Thymus (tissue), 11 donors: ENCODE measurements around the gene PLD5. TPM values are rescaled to one million over a fixed set of nuclear protein-coding genes. Genes with fewer than 3 reads are reported as not detected.
A peak's percentile ranks its signal among the peaks of the same experiment; 100 is the strongest.

Experiments
- DNase-seq, 9 donors: peaks; one replicate each; pipeline ENCODE4 v3.0.0-alpha.2; 2013; ENCODE audit warnings: low spot score in 9 of 9, low read depth in 6 of 9, missing footprints in 1 of 9
- H3K27ac ChIP-seq, 2 donors: one replicate each; pipeline ENCODE4 v1.5.1; 2013; ENCODE audit warnings: control low read depth in 1 of 2, low read depth in 1 of 2, low read length in 1 of 2, mild to moderate bottlenecking in 1 of 2, moderate library complexity in 1 of 2
- H3K27me3 ChIP-seq, 2 donors: one replicate each; pipeline ENCODE4 v1.5.1; 2013; ENCODE audit warnings: low read length in 1 of 2; ENCODE audit not compliant: control insufficient read depth in 2 of 2, insufficient read depth in 1 of 2
- H3K36me3 ChIP-seq, 2 donors: one replicate each; pipeline ENCODE4 v1.5.1; 2013; ENCODE audit warnings: low read length in 1 of 2, mild to moderate bottlenecking in 1 of 2, moderate library complexity in 1 of 2; ENCODE audit not compliant: control insufficient read depth in 2 of 2, insufficient read depth in 2 of 2
- H3K4me1 ChIP-seq, 2 donors: one replicate each; pipeline ENCODE4 v1.5.1; 2013; ENCODE audit warnings: low read length in 2 of 2; ENCODE audit not compliant: control insufficient read depth in 2 of 2, insufficient read depth in 2 of 2
- H3K4me3 ChIP-seq, 2 donors: one replicate each; pipeline ENCODE4 v1.5.1; 2013; ENCODE audit warnings: low read length in 2 of 2, control low read depth in 1 of 2, mild to moderate bottlenecking in 1 of 2
- H3K9me3 ChIP-seq, 2 donors: one replicate each; pipeline ENCODE4 v1.5.1; 2013; ENCODE audit warnings: low read length in 1 of 2, mild to moderate bottlenecking in 1 of 2; ENCODE audit not compliant: control insufficient read depth in 2 of 2, insufficient read depth in 1 of 2
- WGBS: extraction: QIAGEN DNeasy Blood & Tissue Kit; methylation state at CpG from one replicate; pipeline ENCODE4 v1.1.7; 2013; 5-methylcytosine and 5-hydroxymethylcytosine counted together
- polyA plus RNA-seq: library from polyadenylated mRNA; stranded (reverse); fragments of 200-250 nt; gene quantifications from one replicate; pipeline ENCODE4 v1.2.3, GENCODE V29; 2013
- total RNA-seq: library from RNA; stranded (reverse); fragments of 120-200 nt; gene quantifications from one replicate; pipeline ENCODE4 v1.2.4, GENCODE V29; 2013
- donor health status: healthy.

PLD5 gene
- total and polyA plus RNA-seq, 2 donors, result 0.25 to 0.66 TPM

GRCh38 chr1:242440757-242441156 lies 83.7 kb downstream of the PLD5 start:
- 96% methylated on average over 1 of the region's 1 CpG for WGBS
- H3K36me3 ChIP-seq, result no peaks in the 10 kb centered on the region
- H3K9me3 ChIP-seq, result no peaks in the 10 kb centered on the region
- H3K4me1 ChIP-seq, result no peaks in the 10 kb centered on the region
- H3K27ac ChIP-seq, result no peak overlapping the region
- no peaks in the 10 kb centered on the region for H3K27me3 ChIP-seq
- H3K4me3 ChIP-seq, result no peak overlapping the region
- no peak for DNase-seq

- no peaks in the 10 kb centered on the region for H3K9me3 ChIP-seq
- no peaks in the 10 kb centered on the region for H3K4me1 ChIP-seq
- no peak for DNase-seq
- 80% methylated on average over 2 of the region's 2 CpGs for WGBS
- H3K36me3 ChIP-seq, result no peaks in the 10 kb centered on the region
- H3K27me3 ChIP-seq, result no peaks in the 10 kb centered on the region
- H3K4me3 ChIP-seq, result no peak overlapping the region
- no peak overlapping the region for H3K27ac ChIP-seq
Measured at GRCh38 chr1:242435200-242435599, 89.3 kb downstream of the PLD5 start.

GRCh38 chr1:242432491-242433095 lies 91.9 kb downstream of the PLD5 start:
- 66% methylated on average over 6 of the region's 6 CpGs for WGBS

GRCh38 chr1:242431786-242432185 lies 92.7 kb downstream of the PLD5 start:
- H3K36me3 ChIP-seq, result no peaks in the 10 kb centered on the region
- 89% methylated on average over 3 of the region's 3 CpGs for WGBS
- DNase-seq, result no peak
- no peaks in the 10 kb centered on the region for H3K27me3 ChIP-seq
- no peak overlapping the region for H3K27ac ChIP-seq
- H3K4me3 ChIP-seq, result no peak overlapping the region
- no peaks in the 10 kb centered on the region for H3K9me3 ChIP-seq
- H3K4me1 ChIP-seq, result no peaks in the 10 kb centered on the region

More at GRCh38 chr1:242432491-242433095, 91.9 kb downstream of the PLD5 start:
- Histone ChIP-seq H3K27ac (no peak overlapping the region), H3K36me3 (no peaks in the 10 kb centered on the region), H3K27me3 (no peaks in the 10 kb centered on the region), H3K4me3 (no peak overlapping the region), H3K4me1 (no peaks in the 10 kb centered on the region), H3K9me3 (no peaks in the 10 kb centered on the region)
- DNase-seq, result no peak

- Histone ChIP-seq H3K4me3 (no peak overlapping the region), H3K4me1 (no peaks in the 10 kb centered on the region), H3K9me3 (no peaks in the 10 kb centered on the region), H3K36me3 (no peaks in the 10 kb centered on the region), H3K27me3 (no peaks in the 10 kb centered on the region), H3K27ac (no peak overlapping the region)
- 93% methylated on average over 4 of the region's 4 CpGs for WGBS
- no peak for DNase-seq
Measured at GRCh38 chr1:242430956-242431355, 93.5 kb downstream of the PLD5 start.

GRCh38 chr1:242428399-242429190 lies 95.9 kb downstream of the PLD5 start:
- no peaks in the 10 kb centered on the region for H3K4me1 ChIP-seq
- H3K27me3 ChIP-seq, result no peaks in the 10 kb centered on the region
- no peaks in the 10 kb centered on the region for H3K36me3 ChIP-seq
- no peak overlapping the region for H3K4me3 ChIP-seq
- no peak for DNase-seq
- no peaks in the 10 kb centered on the region for H3K9me3 ChIP-seq
- WGBS, result 80% methylated on average over 8 of the region's 8 CpGs
- H3K27ac ChIP-seq, result peak overlapping the region in 1 of 2 donors; percentile 51

- H3K27me3 ChIP-seq, result no peaks in the 10 kb centered on the region
- H3K27ac ChIP-seq, result peak overlapping the region in 1 of 2 donors; percentile 51
- H3K36me3 ChIP-seq, result no peaks in the 10 kb centered on the region
- 81% methylated on average over 4 of the region's 4 CpGs for WGBS
- no peak for DNase-seq
- H3K4me3 ChIP-seq, result no peak overlapping the region
- H3K4me1 ChIP-seq, result no peaks in the 10 kb centered on the region
- no peaks in the 10 kb centered on the region for H3K9me3 ChIP-seq
Measured at GRCh38 chr1:242427519-242427918, 97.0 kb downstream of the PLD5 start.

- 95% methylated on average over 6 of the region's 6 CpGs for WGBS
- Histone ChIP-seq H3K27ac (no peak overlapping the region), H3K9me3 (no peaks in the 10 kb centered on the region), H3K36me3 (no peaks in the 10 kb centered on the region), H3K27me3 (no peaks in the 10 kb centered on the region), H3K4me1 (no peaks in the 10 kb centered on the region), H3K4me3 (no peak overlapping the region)
- no peak for DNase-seq
Measured at GRCh38 chr1:242426271-242426905, 98.1 kb downstream of the PLD5 start.

GRCh38 chr1:242425232-242425631 lies 99.3 kb downstream of the PLD5 start:
- Histone ChIP-seq H3K9me3 (no peaks in the 10 kb centered on the region), H3K4me1 (no peaks in the 10 kb centered on the region), H3K4me3 (no peak overlapping the region), H3K27me3 (no peaks in the 10 kb centered on the region), H3K27ac (no peak overlapping the region), H3K36me3 (no peaks in the 10 kb centered on the region)
- 81% methylated on average over 4 of the region's 4 CpGs for WGBS
- no peak for DNase-seq
